Brain microvascular endothelial cell (primary cell): ENCODE measurements around the gene XYLT2.

Source experiments
- DNase-seq: peaks from one replicate; pipeline ENCODE4 v3.0.0-alpha.2; 2020
- H3K27ac ChIP-seq: fragments of 250-450 bp; sonication (Bioruptor Pico); 2 replicates; pipeline ENCODE4 v1.5.1; 2020; ENCODE audit warnings: mild to moderate bottlenecking, moderate library complexity
- H3K27me3 ChIP-seq: fragments of 250-450 bp; sonication (Bioruptor Pico); replicated peaks from 2 replicates; pipeline ENCODE4 v1.5.1; 2020; ENCODE audit warnings: mild to moderate bottlenecking
- H3K36me3 ChIP-seq: fragments of 250-450 bp; sonication (Bioruptor Pico); replicated peaks from 2 replicates; pipeline ENCODE4 v1.5.1; 2020; ENCODE audit warnings: mild to moderate bottlenecking
- H3K4me3 ChIP-seq: 2 replicates; pipeline ENCODE4 v1.5.1; 2011; ENCODE audit warnings: low read depth, mild to moderate bottlenecking, control low read depth, low read length, moderate library complexity
- in situ Hi-C: cut with HindIII; loops from 2 replicates; pipeline ENCODE4 v1.10.0; 2017; ENCODE audit warnings: low sequenced_read_pairs, low pct_ligation_motif_present
- TF ChIP-seq, protein P1 (sequence below): IDR thresholded peaks from 2 replicates; pipeline ENCODE4 v1.5.1; 2011; ENCODE audit warnings: low read depth, mild to moderate bottlenecking, moderate library complexity, low read length, control low read depth, inconsistent platforms; ENCODE audit errors: missing control alignments

Gene XYLT2

DNA sequence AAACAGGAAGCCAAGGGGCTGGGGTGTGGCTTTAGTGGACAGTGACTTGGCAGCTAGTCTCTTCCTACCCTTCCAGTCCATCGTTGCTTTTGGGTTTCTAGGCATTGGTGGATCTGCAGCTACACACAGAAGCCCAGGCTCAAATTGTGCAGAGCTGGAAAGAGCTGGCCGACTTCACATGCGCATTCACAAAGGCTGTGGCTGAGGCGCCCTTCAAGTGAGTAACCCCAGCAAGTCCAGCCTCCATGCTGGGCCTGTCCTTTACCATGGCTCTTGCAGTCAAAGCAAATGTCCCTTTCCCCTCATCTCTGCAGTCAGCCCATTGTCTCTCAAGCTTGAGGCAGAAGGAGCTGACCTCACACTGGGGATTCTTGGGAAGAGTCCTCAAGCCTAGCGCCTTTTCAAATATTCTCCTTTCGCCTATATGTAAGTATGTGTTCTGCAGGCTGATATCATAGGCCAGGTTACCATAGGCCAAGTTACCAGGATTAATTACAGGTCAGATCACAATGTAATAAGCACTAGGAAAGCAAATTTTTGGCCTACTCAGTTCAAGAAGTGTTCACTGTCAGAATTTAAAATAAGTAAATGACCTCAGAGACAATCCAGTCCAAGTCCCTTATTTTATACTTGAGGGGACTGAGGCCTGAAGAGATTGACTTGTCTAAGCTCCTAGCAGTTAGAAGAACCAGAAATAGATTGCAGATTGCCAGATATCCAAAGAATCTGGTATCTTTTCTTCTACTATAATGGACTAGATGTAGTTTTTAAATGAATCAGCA is 33.6 kb downstream of the XYLT2 start:
- Histone ChIP-seq H3K4me3 (no peak overlapping the region), H3K36me3 (peaks cover 47% of the 10 kb centered on the region), H3K27ac (no peak overlapping the region), H3K27me3 (no peaks in the 10 kb centered on the region)
- in situ Hi-C loops, result no loop called here
- DNase-seq, result no peak
- TF ChIP-seq, protein P1, sequence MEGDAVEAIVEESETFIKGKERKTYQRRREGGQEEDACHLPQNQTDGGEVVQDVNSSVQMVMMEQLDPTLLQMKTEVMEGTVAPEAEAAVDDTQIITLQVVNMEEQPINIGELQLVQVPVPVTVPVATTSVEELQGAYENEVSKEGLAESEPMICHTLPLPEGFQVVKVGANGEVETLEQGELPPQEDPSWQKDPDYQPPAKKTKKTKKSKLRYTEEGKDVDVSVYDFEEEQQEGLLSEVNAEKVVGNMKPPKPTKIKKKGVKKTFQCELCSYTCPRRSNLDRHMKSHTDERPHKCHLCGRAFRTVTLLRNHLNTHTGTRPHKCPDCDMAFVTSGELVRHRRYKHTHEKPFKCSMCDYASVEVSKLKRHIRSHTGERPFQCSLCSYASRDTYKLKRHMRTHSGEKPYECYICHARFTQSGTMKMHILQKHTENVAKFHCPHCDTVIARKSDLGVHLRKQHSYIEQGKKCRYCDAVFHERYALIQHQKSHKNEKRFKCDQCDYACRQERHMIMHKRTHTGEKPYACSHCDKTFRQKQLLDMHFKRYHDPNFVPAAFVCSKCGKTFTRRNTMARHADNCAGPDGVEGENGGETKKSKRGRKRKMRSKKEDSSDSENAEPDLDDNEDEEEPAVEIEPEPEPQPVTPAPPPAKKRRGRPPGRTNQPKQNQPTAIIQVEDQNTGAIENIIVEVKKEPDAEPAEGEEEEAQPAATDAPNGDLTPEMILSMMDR, result no peak

DNA sequence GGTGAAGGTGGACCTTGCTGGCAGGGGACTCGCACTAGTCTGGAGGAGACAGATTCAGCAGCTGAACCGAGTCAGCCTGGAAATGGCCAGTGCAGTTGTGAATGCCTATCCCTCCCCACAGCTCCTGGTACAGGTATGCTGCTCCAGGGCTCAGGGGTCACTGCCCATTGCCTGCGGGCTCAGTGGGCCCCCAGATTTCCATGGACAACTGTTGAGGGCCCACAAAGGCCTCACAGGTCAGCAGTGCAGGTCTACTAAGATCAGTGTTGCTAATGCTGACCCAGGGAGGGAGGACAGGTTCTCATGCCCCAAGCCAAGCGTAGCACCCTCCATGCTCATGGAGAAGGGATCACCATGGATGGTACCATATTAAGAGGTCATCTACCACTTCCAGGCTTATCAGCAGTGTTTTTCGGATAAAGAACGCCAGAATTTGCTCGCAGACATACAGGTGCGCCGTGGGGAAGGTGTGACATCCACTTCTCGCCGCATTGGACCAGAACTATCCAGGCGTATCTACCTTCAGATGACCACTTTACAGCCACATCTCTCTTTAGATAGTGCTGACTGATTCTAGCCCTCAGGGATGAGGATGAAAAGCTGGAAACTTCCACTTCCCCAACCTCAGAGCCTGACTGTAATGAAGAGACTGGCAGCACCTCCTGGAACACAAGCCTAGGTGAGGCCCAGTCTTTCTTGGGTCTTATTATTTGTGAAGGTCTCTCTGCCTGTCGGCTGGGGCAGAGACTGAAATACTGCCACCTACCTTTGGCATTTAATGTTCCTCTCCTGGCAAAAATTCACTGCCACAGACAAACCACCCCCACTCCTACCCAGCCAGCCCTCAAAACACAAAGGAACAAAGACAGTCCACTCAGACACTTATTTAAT is 34.7 kb downstream of the XYLT2 start:
- Histone ChIP-seq H3K27me3 (no peaks in the 10 kb centered on the region), H3K4me3 (no peak overlapping the region), H3K27ac (no peak overlapping the region), H3K36me3 (peaks cover 56% of the 10 kb centered on the region)
- in situ Hi-C loops, result no loop called here
- TF ChIP-seq, protein P1, result peak; percentile 22
- no peak for DNase-seq

DNA sequence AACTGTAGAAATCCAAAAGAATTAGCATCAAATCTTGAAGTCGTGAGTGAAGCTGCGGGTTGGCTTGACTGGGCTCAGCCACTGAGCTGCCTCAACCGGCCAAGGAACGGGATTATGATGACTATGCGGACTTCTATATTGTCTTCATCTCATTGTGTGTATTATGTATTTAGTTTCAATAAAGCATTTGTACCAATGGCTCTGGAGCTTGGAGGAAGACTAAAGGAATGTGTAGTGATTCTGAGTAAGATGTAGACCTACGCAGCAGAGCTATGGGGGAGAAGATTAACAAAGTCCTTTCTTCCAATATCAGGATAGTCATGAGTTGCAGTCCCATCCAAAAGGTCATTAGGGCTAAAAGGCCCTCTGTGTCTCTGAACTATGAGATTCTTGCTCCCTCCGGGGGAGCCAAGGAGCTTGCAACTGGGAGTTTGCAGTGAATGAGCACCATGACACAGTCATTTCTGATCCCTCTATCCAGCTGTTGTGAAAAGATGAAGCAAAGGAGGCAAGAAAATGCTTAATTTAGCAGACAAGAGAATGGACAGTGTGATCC is 35.4 kb downstream of the XYLT2 start:
- H3K27me3 ChIP-seq, result no peaks in the 10 kb centered on the region
- H3K36me3 ChIP-seq, result peaks cover 63% of the 10 kb centered on the region
- no peak for DNase-seq
- in situ Hi-C loops, result no loop called here
- TF ChIP-seq, protein P1, result no peak
- H3K27ac ChIP-seq, result no peak overlapping the region
- no peak overlapping the region for H3K4me3 ChIP-seq

DNA sequence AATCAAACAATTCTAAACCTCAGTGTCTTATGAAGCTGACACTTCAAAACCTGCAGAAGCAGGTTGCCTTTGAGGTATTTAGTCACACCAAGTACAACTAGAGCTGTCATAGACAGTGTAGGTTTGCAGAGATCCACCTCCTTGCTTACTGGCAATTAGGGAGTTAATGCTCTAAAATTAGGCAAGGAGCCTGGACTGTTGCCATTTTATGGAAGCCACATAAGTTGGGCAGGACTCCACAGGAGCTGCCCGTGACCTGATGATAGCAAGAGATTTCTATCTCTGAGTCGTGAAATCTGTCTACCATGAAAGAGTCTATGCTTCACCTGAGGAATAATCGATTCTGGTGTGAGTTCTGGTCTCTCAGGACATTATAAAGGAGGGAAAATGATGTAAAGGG is 36.0 kb downstream of the XYLT2 start:
- TF ChIP-seq, protein P1, result no peak
- Histone ChIP-seq H3K27me3 (no peaks in the 10 kb centered on the region), H3K27ac (no peak overlapping the region), H3K36me3 (peaks cover 69% of the 10 kb centered on the region), H3K4me3 (no peak overlapping the region)
- in situ Hi-C loops, result no loop called here
- DNase-seq, result no peak

DNA sequence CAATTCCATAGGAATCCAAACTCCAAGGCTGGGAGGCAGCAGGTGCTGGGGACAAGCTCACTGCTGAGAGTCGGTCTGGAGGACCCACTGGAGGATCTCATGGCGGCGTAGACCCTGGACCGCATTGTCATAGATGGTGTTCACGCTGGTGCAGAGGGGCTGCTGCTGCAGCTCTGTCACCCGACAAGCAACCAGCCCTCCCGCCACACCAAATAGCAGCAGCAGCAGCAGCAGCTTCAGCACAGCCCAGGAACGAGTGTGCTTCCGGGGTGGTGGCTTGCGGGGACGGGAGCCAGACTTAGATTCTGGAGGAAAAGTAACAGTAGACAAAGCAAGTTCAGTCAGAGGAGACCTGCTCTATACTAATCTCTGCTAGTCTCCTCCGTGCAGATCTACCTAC is 37.0 kb downstream of the XYLT2 start:
- in situ Hi-C loops, result no loop called here
- no peak for DNase-seq
- TF ChIP-seq, protein P1, result no peak
- H3K4me3 ChIP-seq, result no peak overlapping the region
- no peaks in the 10 kb centered on the region for H3K27me3 ChIP-seq
- H3K27ac ChIP-seq, result no peak overlapping the region
- peaks cover 79% of the 10 kb centered on the region for H3K36me3 ChIP-seq
